Esophagus squamous epithelium (tissue), 5 donors: ENCODE data around the gene ACSF3. TPM values are rescaled to one million over a fixed set of nuclear protein-coding genes. Genes with fewer than 3 reads are reported as not detected.

Experiments used
- DNase-seq: peaks from one replicate; lab custom pipeline; 2025; lab: John Stamatoyannopoulos, UW
- H3K27ac ChIP-seq, 4 donors: fragments of 200-600 bp; sonication (generic); one replicate each; pipeline ENCODE4 v1.5.1; 2016 to 2019; ENCODE audit warnings: mild to moderate bottlenecking in 1 of 4
- H3K27me3 ChIP-seq, 4 donors: fragments of 200-600 bp; sonication (generic); 1 replicate in 3 of 4; 2 replicates in 1 of 4; pipeline versions ENCODE4 v1.5.1 to v1.6.0; 2017 to 2021; ENCODE audit warnings: antibody characterized with exemption in 1 of 4
- H3K36me3 ChIP-seq, 3 donors: fragments of 200-600 bp; sonication (generic); one replicate each; pipeline ENCODE4 v1.5.1; 2016 to 2019
- H3K4me1 ChIP-seq, 3 donors: fragments of 200-600 bp; sonication (generic); one replicate each; pipeline ENCODE4 v1.5.1; 2017 to 2019
- H3K4me3 ChIP-seq, 4 donors: fragments of 200-600 bp; sonication (generic); 1 replicate in 3 of 4; 2 replicates in 1 of 4; pipeline ENCODE4 v1.5.1; 2016 to 2019; ENCODE audit warnings: mild to moderate bottlenecking in 2 of 4, moderate library complexity in 1 of 4
- H3K9me3 ChIP-seq, 3 donors: fragments of 200-600 bp; sonication (generic); one replicate each; pipeline ENCODE4 v1.5.1; 2016 to 2019
- CTCF ChIP-seq, 6 experiments: fragments of 450-650 bp in 4 of 6; fragments of 200-600 bp in 2 of 6; sonication (generic) in 2 of 6; IDR thresholded peaks; one replicate each; pipeline ENCODE4 v1.5.1; 2016 to 2019; ENCODE audit warnings: antibody characterized with exemption in 6 of 6, mild to moderate bottlenecking in 4 of 6, moderate library complexity in 4 of 6
- POLR2A ChIP-seq, 4 donors: fragments of 450-650 bp; IDR thresholded peaks; one replicate each; pipeline ENCODE4 v1.6.1; 2017; ENCODE audit warnings: antibody characterized with exemption in 4 of 4, mild to moderate bottlenecking in 4 of 4, moderate library complexity in 3 of 4
- WGBS, 2 donors: methylation state at CpG; one replicate each; pipeline ENCODE4 v1.1.5; 2018; 5-methylcytosine and 5-hydroxymethylcytosine counted together
- intact Hi-C: fragments of 100-400 bp; cut with DNase I; formaldehyde crosslinking; loops from one replicate; pipeline ENCODE4 v1.15.0; 2022
- total RNA-seq, 4 donors: library from RNA; depleted of rRNA; stranded (reverse); fragments of >200 nt; gene quantifications; one replicate each; pipeline ENCODE4 v1.1.0, GENCODE V29; 2016
- donor health status: DM: yes; HTN: yes; CAD: no.

ACSF3 gene
- total RNA-seq, 4 donors from 2014 or later = 15.1 to 21.1 (median 17.4) TPM

- Histone ChIP-seq H3K36me3 (no peaks in the 10 kb centered on the region), H3K9me3 (no peaks in the 10 kb centered on the region), H3K4me1 (peaks cover 0 to 20% (median 3%) of the 10 kb centered on the region in 3 donors), H3K27me3 (peaks cover 0 to 91% (median 0%) of the 10 kb centered on the region in 4 donors), H3K27ac (no peak overlapping the region), H3K4me3 (no peak overlapping the region)
- no peak for TF ChIP-seq CTCF (IDR thresholded peaks at IDR 0.05)
- TF ChIP-seq POLR2A (IDR thresholded peaks at IDR 0.05) = no peak
- intact Hi-C loops = no loop called here
- no peak for DNase-seq
- 66% methylated on average over 9 of the region's 15 CpGs; no CpG with 5 or more reads in 1 of the 2 donors for WGBS, 2 donors
These were observed 38.3 kb upstream of the ACSF3 start for GRCh38 chr16:89055313-89055712.

- DNase-seq = no peak
- peaks cover 0 to 20% (median 3%) of the 10 kb centered on the region in 3 donors for H3K4me1 ChIP-seq
- H3K27me3 ChIP-seq = peaks cover 0 to 89% (median 0%) of the 10 kb centered on the region in 4 donors
- TF ChIP-seq POLR2A (IDR thresholded peaks at IDR 0.05) = no peak
- TF ChIP-seq CTCF (IDR thresholded peaks at IDR 0.05) = no peak
- H3K4me3 ChIP-seq = no peak overlapping the region
- H3K36me3 ChIP-seq = no peaks in the 10 kb centered on the region
- H3K9me3 ChIP-seq = no peaks in the 10 kb centered on the region
- WGBS, 2 donors = 90% methylated on average over 2 of the region's 25 CpGs; no CpG with 5 or more reads in 1 of the 2 donors
- H3K27ac ChIP-seq = no peak overlapping the region
- intact Hi-C loops = no loop called here
These were observed 37.6 kb upstream of the ACSF3 start for GRCh38 chr16:89055894-89056555.

- intact Hi-C loops = no loop called here
- Histone ChIP-seq H3K27ac (no peak overlapping the region), H3K27me3 (peaks cover 0 to 89% (median 0%) of the 10 kb centered on the region in 4 donors), H3K9me3 (no peaks in the 10 kb centered on the region), H3K36me3 (no peaks in the 10 kb centered on the region), H3K4me3 (no peak overlapping the region), H3K4me1 (peaks cover 0 to 17% (median 3%) of the 10 kb centered on the region in 3 donors)
- TF ChIP-seq CTCF (IDR thresholded peaks at IDR 0.05) (no peak), POLR2A (IDR thresholded peaks at IDR 0.05) (no peak)
- WGBS, 2 donors = no CpG with 5 or more reads among the region's 11 CpGs
- DNase-seq = no peak
These were observed 37.1 kb upstream of the ACSF3 start for GRCh38 chr16:89056592-89056991.

- Histone ChIP-seq H3K36me3 (no peaks in the 10 kb centered on the region), H3K27me3 (peaks cover 0 to 89% (median 0%) of the 10 kb centered on the region in 4 donors), H3K4me3 (no peak overlapping the region), H3K9me3 (no peaks in the 10 kb centered on the region), H3K27ac (no peak overlapping the region), H3K4me1 (peaks cover 0 to 5% (median 0%) of the 10 kb centered on the region in 3 donors)
- no peak for DNase-seq
- no CpG with 5 or more reads among the region's 9 CpGs for WGBS, 2 donors
- TF ChIP-seq POLR2A (IDR thresholded peaks at IDR 0.05) = no peak
- no peak for TF ChIP-seq CTCF (IDR thresholded peaks at IDR 0.05)
- intact Hi-C loops = no loop called here
These were observed 35.9 kb upstream of the ACSF3 start for GRCh38 chr16:89057738-89058137.

- intact Hi-C loops = no loop called here
These were observed 34.8 kb upstream of the ACSF3 start for GRCh38 chr16:89058812-89059211.

More at GRCh38 chr16:89058812-89059211, 34.8 kb upstream of the ACSF3 start:
- H3K9me3 ChIP-seq = no peaks in the 10 kb centered on the region
- H3K4me1 ChIP-seq = no peaks in the 10 kb centered on the region
- DNase-seq = no peak
- H3K36me3 ChIP-seq = no peaks in the 10 kb centered on the region
- H3K27ac ChIP-seq = no peak overlapping the region
- peaks cover 0 to 89% (median 0%) of the 10 kb centered on the region in 4 donors for H3K27me3 ChIP-seq
- TF ChIP-seq POLR2A (IDR thresholded peaks at IDR 0.05) (no peak), CTCF (IDR thresholded peaks at IDR 0.05) (no peak)
- 91 to 93% methylated on average over 5 to 6 of the region's 9 CpGs for WGBS, 2 donors
- H3K4me3 ChIP-seq = no peak overlapping the region
